HL-60 (cell line): Measurements from ENCODE around the gene NKAIN2.

Source experiments
- DNase-seq, 2 experiments: peaks; one replicate each; pipeline ENCODE4 v3.0.0-alpha.2; 2010 to 2020; ENCODE audit warnings: low read depth in 1 of 2, low spot score in 1 of 2
- H3K27ac ChIP-seq: fragments of 250-450 bp; sonication (Bioruptor Pico); replicated peaks from 2 replicates; pipeline ENCODE4 v1.5.1; 2020; ENCODE audit warnings: mild to moderate bottlenecking, moderate library complexity
- H3K27me3 ChIP-seq: fragments of 250-450 bp; sonication (Bioruptor Pico); 2 replicates; pipeline ENCODE4 v1.5.1; 2021; ENCODE audit warnings: mild to moderate bottlenecking, moderate library complexity; ENCODE audit not compliant: insufficient read depth, poor library complexity, severe bottlenecking
- H3K4me3 ChIP-seq: replicated peaks from 2 replicates; pipeline ENCODE4 v1.5.1; 2011; ENCODE audit warnings: mild to moderate bottlenecking, control low read depth, low read length; ENCODE audit not compliant: insufficient read depth
- CTCF ChIP-seq: IDR thresholded peaks from one replicate; pipeline ENCODE4 v1.5.1; 2011; ENCODE audit warnings: low read length, control low read depth, inconsistent platforms; ENCODE audit not compliant: insufficient read depth
- GABPA ChIP-seq: IDR thresholded peaks from 2 replicates; pipeline ENCODE4 v1.6.1; 2012; ENCODE audit warnings: low read depth
- POLR2AphosphoS5 ChIP-seq: IDR thresholded peaks from 2 replicates; pipeline ENCODE4 v1.6.1; 2012; ENCODE audit warnings: low read depth
- REST ChIP-seq: IDR thresholded peaks from 2 replicates; pipeline ENCODE4 v1.6.1; 2012; ENCODE audit warnings: low read depth; ENCODE audit not compliant: insufficient replicate concordance
- SPI1 ChIP-seq: IDR thresholded peaks from 2 replicates; pipeline ENCODE4 v1.6.1; 2012; ENCODE audit warnings: low read depth, mild to moderate bottlenecking, borderline replicate concordance

Gene NKAIN2

GRCh38 chr6:124825564-124825963, 1021.9 kb downstream of the NKAIN2 start:
- no peak overlapping the region for H3K27ac ChIP-seq
- no peak overlapping the region for H3K4me3 ChIP-seq
- DNase-seq: no peak
- H3K27me3 ChIP-seq: no peaks in the 10 kb centered on the region
- no peak for TF ChIP-seq SPI1
- TF ChIP-seq CTCF: no peak
- no peak for TF ChIP-seq GABPA
- TF ChIP-seq POLR2AphosphoS5: no peak
- no peak for TF ChIP-seq REST

- no peaks in the 10 kb centered on the region for H3K27me3 ChIP-seq
- H3K27ac ChIP-seq: no peak overlapping the region
- no peak for DNase-seq
- TF ChIP-seq GABPA (no peak), REST (no peak), SPI1 (no peak), POLR2AphosphoS5 (no peak), CTCF (no peak)
- no peak overlapping the region for H3K4me3 ChIP-seq
Measured at GRCh38 chr6:124829822-124830221, 1026.2 kb downstream of the NKAIN2 start.

GRCh38 chr6:124830506-124830905, 1026.8 kb downstream of the NKAIN2 start:
- Histone ChIP-seq H3K27me3 (no peaks in the 10 kb centered on the region), H3K4me3 (no peak overlapping the region), H3K27ac (no peak overlapping the region)
- no peak for DNase-seq
- no peak for TF ChIP-seq POLR2AphosphoS5
- TF ChIP-seq GABPA: no peak
- TF ChIP-seq REST: no peak
- TF ChIP-seq CTCF: no peak
- no peak for TF ChIP-seq SPI1
